WTC11 (cell line): ENCODE data around the gene HES5. TPM values are rescaled to one million over a fixed set of nuclear protein-coding genes. Genes with fewer than 3 reads are reported as not detected.
"Not testable (repeated sequence)": the region's sequence is repeated elsewhere in the genome, so short reads cannot be mapped to it uniquely, and the experiment has no call there.

Source experiments
- ATAC-seq: fragments of 200-7000 bp; cut with Tn5 transposase; 2 replicates; pipeline ENCODE4 v1.10.0; 2021; ENCODE audit warnings: mild to moderate bottlenecking, moderate library complexity
- CTCF ChIA-PET: fragments of 300-600 bp; sonication (Branson Sonifier 250); formaldehyde crosslinking; loops from one replicate; lab custom pipeline; 2021; ENCODE audit warnings: antibody characterized with exemption; lab: Charles Lee
- POLR2A ChIA-PET: fragments of 350-600 bp; sonication (Branson Sonifier 250); formaldehyde crosslinking; loops from one replicate; lab custom pipeline; 2021; ENCODE audit warnings: antibody characterized with exemption; lab: Charles Lee
- DNase-seq: peaks from one replicate; pipeline ENCODE4 v3.0.0; 2021; ENCODE audit warnings: low spot score
- H3K27ac Mint-ChIP-seq: 2 replicates; pipeline ENCODE4 v1.8.0; 2021; ENCODE audit warnings: mixed read lengths
- H3K27me3 Mint-ChIP-seq: 2 replicates; pipeline ENCODE4 v1.8.0; 2021; ENCODE audit warnings: low read depth, mild to moderate bottlenecking, moderate library complexity, mixed read lengths
- H3K36me3 Mint-ChIP-seq: 2 replicates; pipeline ENCODE4 v1.8.0; 2021; ENCODE audit warnings: mixed read lengths
- H3K4me1 Mint-ChIP-seq: 2 replicates; pipeline ENCODE4 v1.8.0; 2022; ENCODE audit warnings: mixed read lengths
- H3K4me3 Mint-ChIP-seq: 2 replicates; pipeline ENCODE4 v1.8.0; 2021; ENCODE audit warnings: mild to moderate bottlenecking, moderate library complexity, mixed read lengths
- H3K9me3 Mint-ChIP-seq: 2 replicates; pipeline ENCODE4 v1.8.0; 2021; ENCODE audit warnings: mixed read lengths
- JAZF1 ChIP-seq: fragments of 250-450 bp; sonication (Bioruptor Pico); IDR thresholded peaks from 2 replicates; pipeline ENCODE4 v1.9.0; 2021; ENCODE audit warnings: moderate library complexity, mild to moderate bottlenecking, inconsistent platforms
- KAT7 ChIP-seq: sonication (generic); formaldehyde crosslinking; IDR thresholded peaks from 2 replicates; pipeline ENCODE4 v1.8.1; 2023; ENCODE audit warnings: missing genetic modification reagents, mild to moderate bottlenecking, borderline replicate concordance
- NFATC4 ChIP-seq: fragments of 250-450 bp; sonication (Bioruptor Pico); IDR thresholded peaks from 2 replicates; pipeline ENCODE4 v1.9.0; 2021; ENCODE audit warnings: mild to moderate bottlenecking
- NR2C2 ChIP-seq: sonication (generic); formaldehyde crosslinking; IDR thresholded peaks from 2 replicates; pipeline ENCODE4 v1.8.0; 2022; ENCODE audit warnings: mild to moderate bottlenecking, missing genetic modification reagents
- RELA ChIP-seq: sonication (generic); formaldehyde crosslinking; IDR thresholded peaks from 2 replicates; pipeline ENCODE4 v1.8.1; 2022; ENCODE audit warnings: missing genetic modification reagents, mild to moderate bottlenecking, borderline replicate concordance
- SOX15 ChIP-seq: fragments of 250-450 bp; sonication (Bioruptor Pico); IDR thresholded peaks from 2 replicates; pipeline ENCODE4 v1.9.0; 2021; ENCODE audit warnings: mild to moderate bottlenecking
- TCF7 ChIP-seq: sonication (generic); formaldehyde crosslinking; IDR thresholded peaks from 2 replicates; pipeline ENCODE4 v1.8.0; 2022; ENCODE audit warnings: mild to moderate bottlenecking, low read depth, missing genetic modification reagents, moderate library complexity
- TP53 ChIP-seq: sonication (generic); formaldehyde crosslinking; IDR thresholded peaks from 2 replicates; pipeline ENCODE4 v1.8.1; 2023; ENCODE audit warnings: mild to moderate bottlenecking, missing genetic modification reagents
- ZNF263 ChIP-seq: sonication (generic); formaldehyde crosslinking; IDR thresholded peaks from 2 replicates; pipeline ENCODE4 v1.8.1; 2022; ENCODE audit warnings: low read depth, mild to moderate bottlenecking, moderate library complexity, missing genetic modification reagents
- ZNF396 ChIP-seq: fragments of 250-450 bp; sonication (Bioruptor Pico); IDR thresholded peaks from 2 replicates; pipeline ENCODE4 v1.8.0; 2021; ENCODE audit warnings: mild to moderate bottlenecking, moderate library complexity, borderline replicate concordance
- ZNF423 ChIP-seq: fragments of 250-450 bp; sonication (Bioruptor Pico); IDR thresholded peaks from 2 replicates; pipeline ENCODE4 v2.1.2; 2022; ENCODE audit warnings: mild to moderate bottlenecking, moderate library complexity
- total RNA-seq: library from RNA; stranded (reverse); gene quantifications from 3 replicates; pipeline ENCODE4 v1.2.3, GENCODE V29; 2021
- TF ChIP-seq, protein P1 (sequence below): fragments of 250-450 bp; sonication (Bioruptor Pico); IDR thresholded peaks from 2 replicates; pipeline ENCODE4 v1.9.0; 2021; ENCODE audit warnings: mild to moderate bottlenecking
- TF ChIP-seq, protein P2 (sequence below): sonication (generic); formaldehyde crosslinking; IDR thresholded peaks from 2 replicates; pipeline ENCODE4 v1.8.0; 2023; ENCODE audit warnings: missing genetic modification reagents, mild to moderate bottlenecking, borderline replicate concordance
- TF ChIP-seq, protein P3 (sequence below): sonication (generic); formaldehyde crosslinking; IDR thresholded peaks from 2 replicates; pipeline ENCODE4 v1.8.1; 2022; ENCODE audit warnings: low read depth, missing genetic modification reagents, borderline replicate concordance
- TF ChIP-seq, protein P4 (sequence below): fragments of 250-450 bp; sonication (Bioruptor Pico); IDR thresholded peaks from 2 replicates; pipeline ENCODE4 v2.1.2; 2022; ENCODE audit warnings: mild to moderate bottlenecking, moderate library complexity
- TF ChIP-seq, protein P5 (sequence below): sonication (generic); formaldehyde crosslinking; IDR thresholded peaks from 2 replicates; pipeline ENCODE4 v1.8.1; 2023; ENCODE audit warnings: mild to moderate bottlenecking, moderate library complexity, missing genetic modification reagents
- TF ChIP-seq, protein P6 (sequence below): sonication (generic); formaldehyde crosslinking; IDR thresholded peaks from 2 replicates; pipeline ENCODE4 v1.8.0; 2022; ENCODE audit warnings: mild to moderate bottlenecking, missing genetic modification reagents
- TF ChIP-seq, protein P7 (sequence below): sonication (generic); formaldehyde crosslinking; conservative IDR thresholded peaks from 2 replicates; pipeline ENCODE4 v1.8.1; 2022; ENCODE audit warnings: mild to moderate bottlenecking, missing genetic modification reagents

HES5 gene
- total RNA-seq, 1 experiment from 2014 or later: not detected

DNA sequence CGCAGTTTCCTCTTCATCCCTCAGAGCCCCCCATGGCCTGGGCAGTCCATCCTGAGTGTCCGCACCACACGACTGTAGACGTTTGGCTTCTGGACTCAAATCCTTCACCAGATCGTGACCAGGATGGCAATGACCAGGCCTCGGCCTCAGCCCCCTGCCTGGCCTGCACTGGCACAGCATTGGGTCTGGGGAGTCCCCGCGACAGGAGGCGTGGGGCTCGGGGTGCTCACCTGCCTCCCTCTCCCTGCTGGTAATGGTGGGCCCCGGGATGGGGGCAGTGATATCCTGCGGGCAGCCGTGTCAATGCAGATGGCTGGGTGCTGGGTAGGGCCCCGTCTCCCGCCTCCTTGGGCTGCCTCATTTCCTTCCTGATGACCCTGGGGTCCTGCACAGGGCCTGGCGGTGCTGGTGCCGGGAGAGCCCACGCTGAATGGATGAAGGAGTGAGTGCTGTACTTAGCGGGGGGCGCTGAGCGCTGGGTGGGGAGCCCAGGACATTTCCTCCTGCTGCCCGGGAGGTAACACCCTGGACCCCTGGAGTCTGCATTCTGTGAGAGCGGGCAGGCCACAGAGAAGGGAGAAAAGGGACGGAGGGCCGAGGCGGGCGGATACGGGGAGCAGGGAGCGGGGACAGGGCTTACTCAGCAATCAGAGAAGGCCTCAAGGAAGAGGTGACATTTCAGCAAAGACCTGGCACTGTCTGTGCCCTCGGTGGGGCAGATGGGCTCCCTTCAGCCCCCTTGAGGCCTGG lies 24.0 kb upstream of the HES5 start (continued):
- TF ChIP-seq, protein P1, sequence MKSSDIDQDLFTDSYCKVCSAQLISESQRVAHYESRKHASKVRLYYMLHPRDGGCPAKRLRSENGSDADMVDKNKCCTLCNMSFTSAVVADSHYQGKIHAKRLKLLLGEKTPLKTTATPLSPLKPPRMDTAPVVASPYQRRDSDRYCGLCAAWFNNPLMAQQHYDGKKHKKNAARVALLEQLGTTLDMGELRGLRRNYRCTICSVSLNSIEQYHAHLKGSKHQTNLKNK (CRISPR knock-in tag): no peak
- TF ChIP-seq, protein P2, sequence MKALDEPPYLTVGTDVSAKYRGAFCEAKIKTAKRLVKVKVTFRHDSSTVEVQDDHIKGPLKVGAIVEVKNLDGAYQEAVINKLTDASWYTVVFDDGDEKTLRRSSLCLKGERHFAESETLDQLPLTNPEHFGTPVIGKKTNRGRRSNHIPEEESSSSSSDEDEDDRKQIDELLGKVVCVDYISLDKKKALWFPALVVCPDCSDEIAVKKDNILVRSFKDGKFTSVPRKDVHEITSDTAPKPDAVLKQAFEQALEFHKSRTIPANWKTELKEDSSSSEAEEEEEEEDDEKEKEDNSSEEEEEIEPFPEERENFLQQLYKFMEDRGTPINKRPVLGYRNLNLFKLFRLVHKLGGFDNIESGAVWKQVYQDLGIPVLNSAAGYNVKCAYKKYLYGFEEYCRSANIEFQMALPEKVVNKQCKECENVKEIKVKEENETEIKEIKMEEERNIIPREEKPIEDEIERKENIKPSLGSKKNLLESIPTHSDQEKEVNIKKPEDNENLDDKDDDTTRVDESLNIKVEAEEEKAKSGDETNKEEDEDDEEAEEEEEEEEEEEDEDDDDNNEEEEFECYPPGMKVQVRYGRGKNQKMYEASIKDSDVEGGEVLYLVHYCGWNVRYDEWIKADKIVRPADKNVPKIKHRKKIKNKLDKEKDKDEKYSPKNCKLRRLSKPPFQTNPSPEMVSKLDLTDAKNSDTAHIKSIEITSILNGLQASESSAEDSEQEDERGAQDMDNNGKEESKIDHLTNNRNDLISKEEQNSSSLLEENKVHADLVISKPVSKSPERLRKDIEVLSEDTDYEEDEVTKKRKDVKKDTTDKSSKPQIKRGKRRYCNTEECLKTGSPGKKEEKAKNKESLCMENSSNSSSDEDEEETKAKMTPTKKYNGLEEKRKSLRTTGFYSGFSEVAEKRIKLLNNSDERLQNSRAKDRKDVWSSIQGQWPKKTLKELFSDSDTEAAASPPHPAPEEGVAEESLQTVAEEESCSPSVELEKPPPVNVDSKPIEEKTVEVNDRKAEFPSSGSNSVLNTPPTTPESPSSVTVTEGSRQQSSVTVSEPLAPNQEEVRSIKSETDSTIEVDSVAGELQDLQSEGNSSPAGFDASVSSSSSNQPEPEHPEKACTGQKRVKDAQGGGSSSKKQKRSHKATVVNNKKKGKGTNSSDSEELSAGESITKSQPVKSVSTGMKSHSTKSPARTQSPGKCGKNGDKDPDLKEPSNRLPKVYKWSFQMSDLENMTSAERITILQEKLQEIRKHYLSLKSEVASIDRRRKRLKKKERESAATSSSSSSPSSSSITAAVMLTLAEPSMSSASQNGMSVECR (CRISPR knock-in tag): no peak
- TF ChIP-seq RELA: no peak

DNA sequence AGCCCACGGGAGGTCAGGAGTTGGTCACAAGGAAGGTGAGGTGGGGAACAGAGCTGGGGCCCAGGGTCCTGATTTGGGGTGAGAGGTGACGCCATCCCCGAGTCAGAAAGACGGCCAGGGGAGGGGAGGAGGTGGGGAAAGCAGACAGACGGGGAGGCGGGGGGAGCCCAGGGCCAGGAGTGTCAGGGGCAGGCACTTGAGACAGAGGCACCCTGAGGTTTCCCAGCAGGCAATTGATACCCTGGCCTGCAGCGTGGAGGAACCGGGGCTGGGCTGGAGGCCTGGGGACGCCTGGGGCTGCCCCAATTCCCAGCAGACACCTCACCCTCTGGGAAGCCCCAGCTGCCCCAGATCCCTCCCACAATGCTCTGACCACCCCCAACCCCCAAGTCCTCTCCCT lies 23.0 kb upstream of the HES5 start:
- H3K4me1 Mint-ChIP-seq, H3K9me3 Mint-ChIP-seq, CTCF ChIA-PET, POLR2A ChIA-PET, H3K27ac Mint-ChIP-seq, H3K36me3 Mint-ChIP-seq, H3K4me3 Mint-ChIP-seq, DNase-seq, ATAC-seq, H3K27me3 Mint-ChIP-seq: not testable (repeated sequence)

DNA sequence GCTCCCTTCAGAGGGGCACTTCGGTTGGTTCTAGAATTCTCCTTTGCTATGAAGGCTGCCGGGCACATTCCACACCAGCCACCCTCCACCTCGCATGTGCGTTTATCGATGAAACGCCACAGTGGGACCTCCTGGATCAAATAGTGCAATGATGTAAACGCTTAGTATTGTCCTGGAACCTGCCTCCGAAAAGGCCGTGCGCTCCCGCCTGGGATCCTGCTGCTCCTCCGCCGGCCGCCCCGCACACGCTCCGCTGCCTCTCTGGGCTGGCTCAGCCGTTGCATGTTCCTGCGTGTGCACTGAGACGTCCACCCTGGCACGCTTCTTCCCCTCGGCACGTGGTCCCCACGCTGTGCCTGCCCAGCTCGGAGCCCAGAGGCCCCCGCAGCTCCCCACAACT lies 22.1 kb upstream of the HES5 start:
- no peak overlapping the region for H3K4me3 Mint-ChIP-seq
- no peaks in the 10 kb centered on the region for H3K36me3 Mint-ChIP-seq
- DNase-seq (no peak), ATAC-seq (no peak)
- ChIA-PET POLR2A (no interaction called here), CTCF (no interaction called here)
- peaks cover 9% of the 10 kb centered on the region; the same call in 1 of the 2 replicates for H3K4me1 Mint-ChIP-seq
- no peak for TF ChIP-seq KAT7 (CRISPR knock-in tag)
- no peak for TF ChIP-seq ZNF396 (CRISPR knock-in tag)
- TF ChIP-seq, protein P3, sequence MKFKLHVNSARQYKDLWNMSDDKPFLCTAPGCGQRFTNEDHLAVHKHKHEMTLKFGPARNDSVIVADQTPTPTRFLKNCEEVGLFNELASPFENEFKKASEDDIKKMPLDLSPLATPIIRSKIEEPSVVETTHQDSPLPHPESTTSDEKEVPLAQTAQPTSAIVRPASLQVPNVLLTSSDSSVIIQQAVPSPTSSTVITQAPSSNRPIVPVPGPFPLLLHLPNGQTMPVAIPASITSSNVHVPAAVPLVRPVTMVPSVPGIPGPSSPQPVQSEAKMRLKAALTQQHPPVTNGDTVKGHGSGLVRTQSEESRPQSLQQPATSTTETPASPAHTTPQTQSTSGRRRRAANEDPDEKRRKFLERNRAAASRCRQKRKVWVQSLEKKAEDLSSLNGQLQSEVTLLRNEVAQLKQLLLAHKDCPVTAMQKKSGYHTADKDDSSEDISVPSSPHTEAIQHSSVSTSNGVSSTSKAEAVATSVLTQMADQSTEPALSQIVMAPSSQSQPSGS: no peak
- no peak for TF ChIP-seq ZNF423 (CRISPR knock-in tag)
- TF ChIP-seq, protein P4, sequence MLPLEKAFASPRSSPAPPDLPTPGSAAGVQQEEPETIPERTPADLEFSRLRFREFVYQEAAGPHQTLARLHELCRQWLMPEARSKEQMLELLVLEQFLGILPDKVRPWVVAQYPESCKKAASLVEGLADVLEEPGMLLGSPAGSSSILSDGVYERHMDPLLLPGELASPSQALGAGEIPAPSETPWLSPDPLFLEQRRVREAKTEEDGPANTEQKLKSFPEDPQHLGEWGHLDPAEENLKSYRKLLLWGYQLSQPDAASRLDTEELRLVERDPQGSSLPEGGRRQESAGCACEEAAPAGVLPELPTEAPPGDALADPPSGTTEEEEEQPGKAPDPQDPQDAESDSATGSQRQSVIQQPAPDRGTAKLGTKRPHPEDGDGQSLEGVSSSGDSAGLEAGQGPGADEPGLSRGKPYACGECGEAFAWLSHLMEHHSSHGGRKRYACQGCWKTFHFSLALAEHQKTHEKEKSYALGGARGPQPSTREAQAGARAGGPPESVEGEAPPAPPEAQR (CRISPR knock-in tag): no peak
- TF ChIP-seq, protein P5, sequence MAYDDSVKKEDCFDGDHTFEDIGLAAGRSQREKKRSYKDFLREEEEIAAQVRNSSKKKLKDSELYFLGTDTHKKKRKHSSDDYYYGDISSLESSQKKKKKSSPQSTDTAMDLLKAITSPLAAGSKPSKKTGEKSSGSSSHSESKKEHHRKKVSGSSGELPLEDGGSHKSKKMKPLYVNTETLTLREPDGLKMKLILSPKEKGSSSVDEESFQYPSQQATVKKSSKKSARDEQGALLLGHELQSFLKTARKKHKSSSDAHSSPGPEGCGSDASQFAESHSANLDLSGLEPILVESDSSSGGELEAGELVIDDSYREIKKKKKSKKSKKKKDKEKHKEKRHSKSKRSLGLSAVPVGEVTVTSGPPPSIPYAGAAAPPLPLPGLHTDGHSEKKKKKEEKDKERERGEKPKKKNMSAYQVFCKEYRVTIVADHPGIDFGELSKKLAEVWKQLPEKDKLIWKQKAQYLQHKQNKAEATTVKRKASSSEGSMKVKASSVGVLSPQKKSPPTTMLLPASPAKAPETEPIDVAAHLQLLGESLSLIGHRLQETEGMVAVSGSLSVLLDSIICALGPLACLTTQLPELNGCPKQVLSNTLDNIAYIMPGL (CRISPR knock-in tag): no peak
- no peak for TF ChIP-seq ZNF263 (CRISPR knock-in tag)
- no peak for TF ChIP-seq NFATC4
- no peak for TF ChIP-seq TCF7 (CRISPR knock-in tag)
- TF ChIP-seq, protein P6, sequence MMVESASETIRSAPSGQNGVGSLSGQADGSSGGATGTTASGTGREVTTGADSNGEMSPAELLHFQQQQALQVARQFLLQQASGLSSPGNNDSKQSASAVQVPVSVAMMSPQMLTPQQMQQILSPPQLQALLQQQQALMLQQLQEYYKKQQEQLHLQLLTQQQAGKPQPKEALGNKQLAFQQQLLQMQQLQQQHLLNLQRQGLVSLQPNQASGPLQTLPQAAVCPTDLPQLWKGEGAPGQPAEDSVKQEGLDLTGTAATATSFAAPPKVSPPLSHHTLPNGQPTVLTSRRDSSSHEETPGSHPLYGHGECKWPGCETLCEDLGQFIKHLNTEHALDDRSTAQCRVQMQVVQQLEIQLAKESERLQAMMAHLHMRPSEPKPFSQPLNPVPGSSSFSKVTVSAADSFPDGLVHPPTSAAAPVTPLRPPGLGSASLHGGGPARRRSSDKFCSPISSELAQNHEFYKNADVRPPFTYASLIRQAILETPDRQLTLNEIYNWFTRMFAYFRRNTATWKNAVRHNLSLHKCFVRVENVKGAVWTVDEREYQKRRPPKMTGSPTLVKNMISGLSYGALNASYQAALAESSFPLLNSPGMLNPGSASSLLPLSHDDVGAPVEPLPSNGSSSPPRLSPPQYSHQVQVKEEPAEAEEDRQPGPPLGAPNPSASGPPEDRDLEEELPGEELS (CRISPR knock-in tag): no peak
- no peak for TF ChIP-seq SOX15
- no peak for TF ChIP-seq NR2C2 (CRISPR knock-in tag)
- TF ChIP-seq, protein P7, sequence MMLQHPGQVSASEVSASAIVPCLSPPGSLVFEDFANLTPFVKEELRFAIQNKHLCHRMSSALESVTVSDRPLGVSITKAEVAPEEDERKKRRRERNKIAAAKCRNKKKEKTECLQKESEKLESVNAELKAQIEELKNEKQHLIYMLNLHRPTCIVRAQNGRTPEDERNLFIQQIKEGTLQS (CRISPR knock-in tag): no peak
- no peak for TF ChIP-seq JAZF1
- TF ChIP-seq, protein P1 (CRISPR knock-in tag): no peak
- TF ChIP-seq TP53: no peak
- TF ChIP-seq, all 79 proteins: peak for 0
- no peaks in the 10 kb centered on the region for H3K9me3 Mint-ChIP-seq
- no peaks in the 10 kb centered on the region; the same call in 1 of the 2 replicates for H3K27me3 Mint-ChIP-seq
- H3K27ac Mint-ChIP-seq: no peak overlapping the region

DNA sequence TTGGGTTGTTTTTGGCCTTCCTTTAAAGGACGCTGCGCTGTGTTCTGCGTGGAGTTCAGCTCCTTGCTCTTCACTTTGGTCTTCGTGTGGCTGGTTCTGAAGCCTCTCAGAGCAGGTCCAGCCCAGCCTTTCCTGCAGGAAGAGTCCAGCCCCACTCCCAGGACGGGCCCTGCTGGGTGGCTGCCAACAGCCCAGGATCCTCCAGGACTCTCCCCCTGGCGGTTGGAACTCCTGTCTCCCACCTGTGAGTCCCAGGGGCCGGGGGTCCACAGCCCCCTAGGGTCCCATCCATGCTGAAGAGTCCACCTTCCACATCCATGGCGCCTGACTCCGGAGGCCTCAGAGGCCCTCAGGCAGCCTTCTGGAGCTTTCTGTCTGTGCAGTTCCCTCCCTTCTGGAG lies 21.5 kb upstream of the HES5 start:
- H3K9me3 Mint-ChIP-seq, POLR2A ChIA-PET, CTCF ChIA-PET, DNase-seq, H3K4me1 Mint-ChIP-seq, H3K27me3 Mint-ChIP-seq, ATAC-seq, H3K4me3 Mint-ChIP-seq, H3K36me3 Mint-ChIP-seq, H3K27ac Mint-ChIP-seq: not testable (repeated sequence)
